Measurements from ENCODE around the gene PTPRR.

GRCh38 chr12:70963081-70963660, 42.6 kb upstream of the PTPRR start:
- TF ChIP-seq CTCF (conservative IDR thresholded peaks at IDR 0.05 in 1 of 2, IDR thresholded peaks at IDR 0.05 in 1 of 2; ENCODE audit: low read depth in 1 of 2, low read length in 2 of 2) = no peak
- no peak for TF ChIP-seq EZH2 (IDR thresholded peaks at IDR 0.05; ENCODE audit: low read length, missing control alignments)

Measured in fibroblast of lung (primary cell).